Transverse colon (tissue), 4 donors: ENCODE data around the gene MB. TPM values are rescaled to one million over a fixed set of nuclear protein-coding genes. Genes with fewer than 3 reads are reported as not detected.
"Not testable (repeated sequence)": the region's sequence is repeated elsewhere in the genome, so short reads cannot be mapped to it uniquely, and the experiment has no call there.

Experiments used
- DNase-seq: peaks from one replicate; pipeline ENCODE4 v3.0.0-alpha.2; 2019
- H3K27ac ChIP-seq, 4 donors: fragments of 200-600 bp; sonication (generic); 2 replicates each; pipeline ENCODE4 v1.5.1; 2016 to 2018; ENCODE audit warnings: inconsistent platforms in 4 of 4
- H3K27me3 ChIP-seq: fragments of 200-600 bp; sonication (generic); 2 replicates; pipeline ENCODE4 v1.5.1; 2017; ENCODE audit warnings: inconsistent platforms
- H3K36me3 ChIP-seq, 4 donors: fragments of 200-600 bp; sonication (generic); 2 replicates each; pipeline ENCODE4 v1.5.1; 2017 to 2019; ENCODE audit warnings: inconsistent platforms in 4 of 4
- H3K4me1 ChIP-seq, 4 donors: fragments of 200-600 bp; sonication (generic); 2 replicates each; pipeline ENCODE4 v1.5.1; 2017 to 2020; ENCODE audit warnings: inconsistent platforms in 4 of 4
- H3K4me3 ChIP-seq, 4 donors: fragments of 200-600 bp; sonication (generic); 1 replicate in 1 of 4; 2 replicates in 3 of 4; pipeline versions ENCODE4 v1.5.1 to v1.6.1; 2017 to 2019; ENCODE audit warnings: inconsistent platforms in 4 of 4
- H3K9me3 ChIP-seq, 2 donors: fragments of 200-600 bp; sonication (generic); 2 replicates each; pipeline ENCODE4 v1.5.1; 2017 to 2019; ENCODE audit warnings: inconsistent platforms in 2 of 2
- CTCF ChIP-seq, 5 experiments: fragments of 200-600 bp in 3 of 5; fragments of 450-650 bp in 2 of 5; sonication (generic) in 3 of 5; IDR thresholded peaks; 1 replicate in 2 of 5; 2 replicates in 3 of 5; pipeline ENCODE4 v1.5.1; 2016 to 2017; ENCODE audit warnings: antibody characterized with exemption in 5 of 5, inconsistent platforms in 3 of 5, mild to moderate bottlenecking in 2 of 5, moderate library complexity in 1 of 5
- EP300 ChIP-seq: sonication (generic); formaldehyde crosslinking; IDR thresholded peaks from one replicate; pipeline ENCODE4 v1.6.1; 2017; ENCODE audit warnings: antibody characterized with exemption, low read depth
- POLR2A ChIP-seq: fragments of 450-650 bp; IDR thresholded peaks from one replicate; pipeline ENCODE4 v1.6.1; 2016; ENCODE audit warnings: antibody characterized with exemption, mild to moderate bottlenecking, moderate library complexity
- POLR2AphosphoS5 ChIP-seq, 3 donors: sonication (generic); formaldehyde crosslinking; IDR thresholded peaks; one replicate each; pipeline ENCODE4 v1.6.1; 2016; ENCODE audit warnings: antibody characterized with exemption in 3 of 3
- WGBS, 2 donors: methylation state at CpG; one replicate each; pipeline ENCODE4 v1.1.5; 2018; ENCODE audit warnings: low coverage in 1 of 2; 5-methylcytosine and 5-hydroxymethylcytosine counted together
- in situ Hi-C, 4 donors: fragments of 200-750 bp; cut with MboI; loops; one replicate each; pipeline versions ENCODE4 v1.15.0 to v1.15.1; 2017; ENCODE audit warnings: low sequenced_read_pairs in 3 of 4, low pct_ligation_motif_present in 1 of 4, low pct_unique_long_range_greater_than_20kb in 1 of 4
- intact Hi-C: fragments of 100-400 bp; cut with DNase I; formaldehyde crosslinking; loops from one replicate; pipeline ENCODE4 v1.15.1; 2023; ENCODE audit warnings: low total_unique reads
- total RNA-seq, 4 donors: library from RNA; depleted of rRNA; stranded (reverse); fragments of >200 nt; gene quantifications; one replicate each; pipeline ENCODE4 v1.1.0, GENCODE V29; 2016

Gene MB
- total RNA-seq, 4 donors from 2014 or later, result 9.0 to 37.0 (median 15.7) TPM; not detected in 1

GRCh38 chr22:35628732-35629131 lies 11.6 kb upstream of the MB start:
- 78 to 92% methylated on average over 3 of the region's 3 CpGs for WGBS, 2 donors
- TF ChIP-seq EP300 (no peak), POLR2A (no peak), CTCF (IDR thresholded peaks at IDR 0.05) (no peak), POLR2AphosphoS5 (IDR thresholded peaks at IDR 0.05) (no peak)
- in situ Hi-C loops (loop anchor here (5.0 to 25.0 kb wide), 5 partner anchors 284 to 496 kb away; no protein-coding TSS in a partner anchor), intact Hi-C loops (loop anchor here (5.0 kb wide), 1 partner anchor 494 kb away; no protein-coding TSS in a partner anchor)
- H3K36me3 ChIP-seq, result no peaks in the 10 kb centered on the region
- H3K27me3 ChIP-seq, result no peaks in the 10 kb centered on the region
- H3K9me3 ChIP-seq, result no peaks in the 10 kb centered on the region
- no peak for DNase-seq
- peaks cover 0 to 6% (median 4%) of the 10 kb centered on the region in 4 donors for H3K4me1 ChIP-seq
- H3K4me3 ChIP-seq, result no peak overlapping the region
- peak overlapping the region; percentile 88 to 96 (median 91) for H3K27ac ChIP-seq

DNA sequence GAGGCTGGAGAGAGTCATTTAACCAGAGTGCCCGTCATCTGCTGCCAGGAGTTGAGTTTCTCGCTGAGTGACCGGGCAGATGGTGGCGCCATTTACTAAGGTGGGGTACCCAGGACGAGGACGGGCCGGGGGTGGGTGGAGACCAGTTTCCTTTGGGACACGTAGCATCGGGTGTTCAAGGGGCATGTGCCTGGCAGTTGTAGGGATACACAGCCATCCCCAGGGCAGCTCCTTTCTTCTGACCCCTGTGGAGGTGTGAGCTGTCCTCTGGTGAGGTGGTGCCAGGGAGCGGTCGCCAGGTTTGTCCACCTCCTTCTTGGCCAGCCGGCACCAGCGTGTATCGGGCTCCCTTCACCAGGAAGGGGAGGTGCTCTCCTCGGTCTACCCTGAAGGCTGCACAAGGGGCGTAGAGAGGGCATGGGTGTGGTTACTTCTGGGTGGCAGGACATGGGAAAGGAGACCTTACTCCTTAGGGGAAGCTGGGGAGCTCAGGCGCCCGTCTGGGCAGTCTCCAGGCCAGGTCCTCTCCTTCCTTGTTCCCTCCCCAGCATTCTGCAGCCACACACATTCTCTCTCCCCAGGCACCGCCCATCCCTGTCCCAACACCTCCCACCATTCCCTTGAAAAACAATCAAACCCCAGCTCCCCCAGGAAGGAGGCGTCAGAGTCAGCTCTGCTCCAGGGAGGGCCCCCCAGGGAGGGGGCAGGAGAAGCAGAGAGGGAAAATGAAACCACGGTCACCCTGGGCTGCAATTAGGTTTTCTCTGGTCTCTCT lies 10.3 kb upstream of the MB start:
- peak overlapping the region; percentile 43 to 58 (median 54) for H3K4me3 ChIP-seq
- peak overlapping the region; percentile 88 to 96 (median 91) for H3K27ac ChIP-seq
- no peaks in the 10 kb centered on the region for H3K27me3 ChIP-seq
- intact Hi-C loops (loop anchor here (5.0 kb wide), 1 partner anchor 495 kb away; no protein-coding TSS in a partner anchor), in situ Hi-C loops (loop anchor here (5.0 to 25.0 kb wide), 5 partner anchors 285 to 497 kb away; no protein-coding TSS in a partner anchor)
- TF ChIP-seq POLR2AphosphoS5 (IDR thresholded peaks at IDR 0.05), result peak; percentile 28 to 66 (median 51)
- no peak for TF ChIP-seq EP300
- TF ChIP-seq POLR2A, result peak; percentile 80
- peak; percentile 37 to 58 (median 43) for TF ChIP-seq CTCF (IDR thresholded peaks at IDR 0.05)
- H3K36me3 ChIP-seq, result no peaks in the 10 kb centered on the region
- no peaks in the 10 kb centered on the region for H3K9me3 ChIP-seq
- 0 to 1% methylated on average over 3 to 21 of the region's 21 CpGs for WGBS, 2 donors
- peak; percentile 90 for DNase-seq
- H3K4me1 ChIP-seq, result peaks cover 7 to 16% (median 13%) of the 10 kb centered on the region in 4 donors

DNA sequence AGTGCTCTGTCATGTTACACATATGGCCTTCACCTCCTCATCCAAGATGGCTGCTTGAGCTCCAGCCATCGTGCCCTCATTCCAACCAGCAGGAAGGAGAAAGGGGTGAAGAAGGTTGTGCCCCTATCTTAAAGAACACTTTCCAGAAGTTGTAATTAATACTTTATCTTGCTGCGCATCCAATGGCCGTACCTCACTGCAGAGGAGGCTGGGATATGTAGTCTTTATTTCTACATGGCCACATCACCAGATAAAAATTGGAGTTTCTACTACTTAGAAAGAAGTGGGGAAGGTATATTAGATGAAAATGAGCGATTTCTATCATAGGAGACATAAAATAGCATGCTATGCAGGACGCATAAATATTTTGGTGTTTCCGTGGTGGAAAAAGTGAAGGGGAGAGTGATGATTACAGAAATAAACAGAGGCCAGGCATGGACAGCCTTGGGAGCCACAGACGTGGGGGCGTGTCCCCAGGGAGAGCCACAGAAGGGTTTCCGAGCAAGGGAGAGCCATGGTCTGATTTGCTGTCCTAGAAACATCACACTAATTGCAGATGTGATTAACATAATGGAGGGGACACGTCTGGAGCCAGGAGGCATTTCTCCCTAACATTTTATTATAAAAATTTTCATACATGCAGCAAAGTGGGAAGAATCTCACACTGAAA lies 8.8 kb upstream of the MB start:
- intact Hi-C loops (loop anchor here (5.0 kb wide), 1 partner anchor 496 kb away; no protein-coding TSS in a partner anchor), in situ Hi-C loops (loop anchor here (5.0 to 25.0 kb wide), 5 partner anchors 286 to 499 kb away; no protein-coding TSS in a partner anchor)
- Histone ChIP-seq H3K27ac (no peak overlapping the region), H3K4me1 (peaks cover 15 to 27% (median 25%) of the 10 kb centered on the region in 4 donors), H3K4me3 (no peak overlapping the region), H3K36me3 (no peaks in the 10 kb centered on the region), H3K27me3 (no peaks in the 10 kb centered on the region), H3K9me3 (no peaks in the 10 kb centered on the region)
- 66 to 73% methylated on average over 6 to 10 of the region's 10 CpGs for WGBS, 2 donors
- DNase-seq, result no peak
- no peak for TF ChIP-seq POLR2A
- no peak for TF ChIP-seq CTCF (IDR thresholded peaks at IDR 0.05)
- TF ChIP-seq EP300, result no peak
- TF ChIP-seq POLR2AphosphoS5 (IDR thresholded peaks at IDR 0.05), result no peak

DNA sequence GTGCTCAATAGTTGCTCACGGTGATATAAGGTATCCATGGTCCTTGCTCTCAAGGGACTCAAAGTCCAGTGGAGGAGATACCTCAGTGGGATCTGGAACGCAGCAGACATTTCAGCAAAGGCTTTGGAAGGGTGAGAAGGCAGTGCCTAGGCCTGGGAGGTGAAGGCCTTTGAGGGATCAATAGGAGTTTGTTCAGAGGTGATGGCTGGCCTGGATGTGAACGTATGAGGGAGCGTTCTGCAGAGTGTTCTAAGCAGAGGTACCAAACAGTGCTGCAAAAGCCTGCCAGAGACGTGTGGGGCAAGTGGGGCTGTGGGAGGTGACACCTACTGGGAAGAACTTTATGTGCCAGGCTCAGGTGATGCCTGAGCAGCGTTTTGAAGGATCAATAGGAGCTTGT lies 7.4 kb upstream of the MB start:
- Histone ChIP-seq H3K27me3 (no peaks in the 10 kb centered on the region), H3K4me3 (no peak overlapping the region), H3K9me3 (no peaks in the 10 kb centered on the region), H3K36me3 (no peaks in the 10 kb centered on the region), H3K27ac (no peak overlapping the region), H3K4me1 (peaks cover 15 to 27% (median 22%) of the 10 kb centered on the region in 4 donors)
- intact Hi-C loops (no loop called here), in situ Hi-C loops (loop anchor here in 2 of 4 donors (10.0 to 25.0 kb wide), 3 partner anchors 300 to 500 kb away; no protein-coding TSS in a partner anchor)
- DNase-seq, result no peak
- TF ChIP-seq EP300 (no peak), POLR2AphosphoS5 (IDR thresholded peaks at IDR 0.05) (no peak), POLR2A (no peak), CTCF (IDR thresholded peaks at IDR 0.05) (no peak)
- WGBS, 2 donors, result 73 to 78% methylated on average over 3 to 6 of the region's 6 CpGs

GRCh38 chr22:35623885-35624284 lies 6.8 kb upstream of the MB start:
- DNase-seq, H3K27me3 ChIP-seq, H3K36me3 ChIP-seq, intact Hi-C loops, H3K4me3 ChIP-seq, H3K27ac ChIP-seq, H3K9me3 ChIP-seq: not testable (repeated sequence)
- in situ Hi-C loops, result loop anchor here in 2 of 4 donors (10.0 to 25.0 kb wide), 3 partner anchors 301 to 501 kb away; no protein-coding TSS in a partner anchor
- 86% methylated on average over 2 to 5 of the region's 5 CpGs for WGBS, 2 donors
- peaks cover 15 to 27% (median 21%) of the 10 kb centered on the region in 4 donors for H3K4me1 ChIP-seq
